Muscle layer of duodenum (tissue), 2 donors: ENCODE results near the gene WDR91.
"Not testable (repeated sequence)": the region's sequence is repeated elsewhere in the genome, so short reads cannot be mapped to it uniquely, and the experiment has no call there.

ENCODE experiments used
- H3K27ac ChIP-seq: one replicate; pipeline ENCODE4 v1.7.0; 2013; ENCODE audit warnings: mild to moderate bottlenecking, low read length
- H3K27me3 ChIP-seq: one replicate; pipeline ENCODE4 v1.7.0; 2013; ENCODE audit warnings: low read depth, mild to moderate bottlenecking, control low read depth, low read length
- H3K36me3 ChIP-seq, 2 donors: one replicate each; pipeline ENCODE4 v1.7.0; 2013; ENCODE audit warnings: low read length in 2 of 2, control low read depth in 1 of 2, mild to moderate bottlenecking in 1 of 2; ENCODE audit not compliant: insufficient read depth in 2 of 2, control insufficient read depth in 1 of 2
- H3K4me1 ChIP-seq, 2 donors: one replicate each; pipeline ENCODE4 v1.7.0; 2013; ENCODE audit warnings: low read length in 2 of 2, mild to moderate bottlenecking in 2 of 2, control low read depth in 1 of 2, moderate library complexity in 1 of 2; ENCODE audit not compliant: insufficient read depth in 2 of 2, control insufficient read depth in 1 of 2
- H3K4me3 ChIP-seq, 2 donors: one replicate each; pipeline ENCODE4 v1.7.0; 2013; ENCODE audit warnings: low read length in 2 of 2, low read depth in 1 of 2, mild to moderate bottlenecking in 1 of 2
- H3K9me3 ChIP-seq, 2 donors: one replicate each; pipeline ENCODE4 v1.7.0; 2013; ENCODE audit warnings: low read length in 2 of 2, control low read depth in 1 of 2, mild to moderate bottlenecking in 1 of 2; ENCODE audit not compliant: control insufficient read depth in 1 of 2
- donor health status: healthy.

The WDR91 gene

GRCh38 chr7:135184254-135184841 is 27.0 kb downstream of the WDR91 start:
- Histone ChIP-seq H3K9me3 (peaks cover 14 to 23% of the 10 kb centered on the region in 2 donors), H3K27me3 (no peaks in the 10 kb centered on the region), H3K36me3 (peaks cover 38 to 84% of the 10 kb centered on the region in 2 donors), H3K4me3 (no peak overlapping the region), H3K4me1 (no peaks in the 10 kb centered on the region), H3K27ac (no peak overlapping the region)

DNA sequence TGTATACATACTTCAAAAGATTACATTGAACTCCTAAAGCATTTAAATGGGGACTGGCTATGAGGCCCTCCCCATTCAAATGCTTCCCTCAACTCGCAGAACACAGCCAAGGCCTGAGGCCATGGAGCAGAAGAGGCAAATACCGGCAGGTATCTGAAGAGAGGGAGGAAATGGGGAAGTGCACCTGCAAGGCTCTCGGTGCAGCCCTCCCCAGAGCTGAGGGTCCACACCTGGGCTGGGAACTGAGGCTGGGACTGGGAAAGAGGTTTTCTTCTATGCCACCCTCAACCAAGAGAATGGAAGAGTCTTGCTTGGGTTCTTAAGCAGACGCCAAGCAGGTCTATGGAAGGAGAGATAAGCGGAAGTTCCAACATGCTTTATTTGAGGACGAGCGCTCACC is 27.8 kb downstream of the WDR91 start:
- Histone ChIP-seq H3K27me3 (no peaks in the 10 kb centered on the region), H3K4me1 (no peaks in the 10 kb centered on the region), H3K36me3 (peaks cover 29 to 76% of the 10 kb centered on the region in 2 donors), H3K27ac (no peak overlapping the region), H3K4me3 (no peak overlapping the region), H3K9me3 (peaks cover 14 to 25% of the 10 kb centered on the region in 2 donors)

- Histone ChIP-seq H3K4me3 (no peak overlapping the region), H3K27ac (no peak overlapping the region), H3K9me3 (peaks cover 14 to 25% of the 10 kb centered on the region in 2 donors), H3K4me1 (no peaks in the 10 kb centered on the region), H3K27me3 (no peaks in the 10 kb centered on the region), H3K36me3 (peaks cover 23 to 63% of the 10 kb centered on the region in 2 donors)
These were observed 29.2 kb downstream of the WDR91 start for GRCh38 chr7:135181929-135182678.

DNA sequence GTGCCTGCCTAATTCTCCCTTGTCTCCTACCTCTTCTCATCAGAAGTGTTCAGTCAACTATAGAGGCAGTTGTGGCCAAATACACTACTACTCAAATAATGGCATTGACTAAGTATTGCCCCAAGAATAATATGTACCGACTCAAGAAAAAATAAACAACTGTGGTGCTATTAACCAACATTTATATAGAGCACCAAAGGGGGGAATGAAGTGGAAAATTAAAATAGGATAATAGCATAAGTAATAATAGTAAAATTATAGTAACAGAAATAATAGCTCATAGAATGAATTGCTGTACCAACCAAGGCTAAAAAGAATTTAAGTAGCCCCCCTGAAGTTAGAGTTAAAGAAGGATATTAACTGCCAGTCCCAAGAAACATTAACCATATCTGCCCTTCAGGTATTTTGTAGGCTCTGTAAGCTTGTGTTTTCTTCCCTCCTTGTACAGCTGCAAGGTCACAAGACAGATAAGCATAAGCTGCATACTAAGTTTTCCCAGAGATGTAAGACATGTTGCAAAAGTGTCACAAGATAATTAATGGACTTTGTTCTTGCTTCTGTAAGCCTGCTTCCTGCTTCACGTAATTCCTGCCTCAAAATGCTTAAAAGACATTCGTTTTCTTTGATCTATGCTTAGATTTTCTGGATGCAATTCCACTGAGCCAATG is 29.9 kb downstream of the WDR91 start:
- Histone ChIP-seq H3K27me3 (no peaks in the 10 kb centered on the region), H3K27ac (no peak overlapping the region), H3K9me3 (peaks cover 14 to 25% of the 10 kb centered on the region in 2 donors), H3K36me3 (peaks cover 20 to 56% of the 10 kb centered on the region in 2 donors), H3K4me1 (no peaks in the 10 kb centered on the region), H3K4me3 (peak overlapping the region in 1 of 2 donors; percentile 9)

DNA sequence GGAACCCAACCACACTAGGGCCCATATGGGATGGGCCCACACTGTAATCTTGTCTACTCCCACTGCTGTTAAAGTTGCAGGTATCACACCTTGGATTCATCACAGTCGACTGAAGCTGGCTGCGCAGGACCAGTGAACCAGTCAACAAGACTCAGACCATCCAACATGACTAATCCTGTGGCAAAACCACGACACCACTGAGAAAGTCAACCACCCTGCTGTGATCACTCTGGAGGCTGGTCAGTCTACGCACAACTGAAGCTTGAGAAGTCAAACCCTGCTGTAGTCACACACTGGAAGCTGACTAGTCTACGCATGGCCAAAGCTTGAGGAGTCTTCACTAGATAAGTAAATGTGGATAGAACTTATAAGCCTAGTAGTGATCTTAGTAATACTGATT is 31.2 kb downstream of the WDR91 start:
- Histone ChIP-seq H3K4me1 (no peaks in the 10 kb centered on the region), H3K27me3 (no peaks in the 10 kb centered on the region), H3K9me3 (peaks cover 14 to 25% of the 10 kb centered on the region in 2 donors), H3K36me3 (peaks cover 10 to 44% of the 10 kb centered on the region in 2 donors), H3K4me3 (no peak overlapping the region), H3K27ac (no peak overlapping the region)

GRCh38 chr7:135179321-135179925 is 31.9 kb downstream of the WDR91 start:
- no peaks in the 10 kb centered on the region for H3K27me3 ChIP-seq
- H3K9me3 ChIP-seq = peaks cover 14 to 25% of the 10 kb centered on the region in 2 donors
- no peaks in the 10 kb centered on the region for H3K4me1 ChIP-seq
- no peak overlapping the region for H3K27ac ChIP-seq
- no peak overlapping the region for H3K4me3 ChIP-seq
- peaks cover 9 to 38% of the 10 kb centered on the region in 2 donors for H3K36me3 ChIP-seq

GRCh38 chr7:135178364-135178763 is 33.0 kb downstream of the WDR91 start:
- H3K27me3 ChIP-seq = no peaks in the 10 kb centered on the region
- H3K4me3 ChIP-seq = no peak overlapping the region
- peaks cover 3 to 27% of the 10 kb centered on the region in 2 donors for H3K36me3 ChIP-seq
- H3K9me3 ChIP-seq = peaks cover 14 to 25% of the 10 kb centered on the region in 2 donors
- H3K4me1 ChIP-seq = no peaks in the 10 kb centered on the region
- H3K27ac ChIP-seq = no peak overlapping the region

DNA sequence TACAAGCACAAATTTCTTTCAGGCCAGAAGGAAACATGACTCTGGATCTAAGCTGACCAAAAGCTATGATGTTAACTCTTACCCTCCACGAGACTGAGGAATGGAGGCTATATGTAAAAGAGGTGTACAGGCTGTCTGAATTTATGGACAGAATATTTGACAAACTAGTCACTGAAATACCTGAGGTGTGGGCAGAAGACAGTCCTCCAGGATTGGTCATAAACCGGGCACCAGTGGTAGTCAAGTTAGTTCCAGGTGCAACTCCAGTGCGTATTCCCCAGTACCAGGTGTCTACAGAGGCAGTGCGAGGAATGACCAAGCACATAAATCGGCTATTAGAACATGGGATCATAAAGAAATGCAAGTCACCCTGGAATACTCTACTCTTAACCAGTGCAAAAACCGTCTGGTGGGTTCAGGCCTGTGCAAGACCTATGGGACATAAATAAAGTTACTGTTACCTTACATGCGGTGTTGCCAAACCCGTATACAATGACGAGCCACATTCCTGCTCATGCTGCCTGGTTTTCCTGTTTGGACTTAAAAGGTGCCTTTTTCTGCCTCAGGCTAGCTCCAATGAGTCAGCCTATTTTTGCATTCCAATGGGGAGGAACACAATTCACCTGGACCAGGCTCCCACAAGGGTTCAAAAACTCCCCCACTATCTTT is 34.2 kb downstream of the WDR91 start:
- Histone ChIP-seq H3K4me1 (no peaks in the 10 kb centered on the region), H3K27me3 (no peaks in the 10 kb centered on the region), H3K27ac (no peak overlapping the region), H3K4me3 (no peak overlapping the region), H3K36me3 (peaks cover 0 to 16% of the 10 kb centered on the region in 2 donors), H3K9me3 (peaks cover 10 to 21% of the 10 kb centered on the region in 2 donors)

DNA sequence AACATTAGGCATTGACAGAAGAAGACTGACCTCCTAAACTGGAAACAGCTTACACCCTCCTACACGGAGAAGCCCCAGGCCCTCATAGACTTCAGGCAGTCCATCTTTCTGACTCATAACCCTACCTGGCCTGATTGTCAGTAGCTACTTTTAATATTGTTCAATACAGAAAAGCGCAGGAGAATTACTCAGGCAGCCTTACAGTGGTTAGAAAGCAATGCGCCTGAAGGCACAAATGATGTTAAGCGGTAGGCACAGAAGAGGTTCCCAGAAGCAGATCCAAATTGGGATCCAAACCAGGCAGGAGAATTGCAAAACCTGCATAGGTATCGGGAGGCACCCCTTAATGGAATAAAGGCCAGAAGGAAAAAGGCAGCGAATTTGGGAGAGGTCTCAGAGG is 35.4 kb downstream of the WDR91 start:
- peaks cover 0 to 4% of the 10 kb centered on the region in 2 donors for H3K4me1 ChIP-seq
- peaks cover 2 to 10% of the 10 kb centered on the region in 2 donors for H3K9me3 ChIP-seq
- peaks cover 0 to 3% of the 10 kb centered on the region in 2 donors for H3K36me3 ChIP-seq
- no peak overlapping the region for H3K27ac ChIP-seq
- no peak overlapping the region for H3K4me3 ChIP-seq
- H3K27me3 ChIP-seq = no peaks in the 10 kb centered on the region

DNA sequence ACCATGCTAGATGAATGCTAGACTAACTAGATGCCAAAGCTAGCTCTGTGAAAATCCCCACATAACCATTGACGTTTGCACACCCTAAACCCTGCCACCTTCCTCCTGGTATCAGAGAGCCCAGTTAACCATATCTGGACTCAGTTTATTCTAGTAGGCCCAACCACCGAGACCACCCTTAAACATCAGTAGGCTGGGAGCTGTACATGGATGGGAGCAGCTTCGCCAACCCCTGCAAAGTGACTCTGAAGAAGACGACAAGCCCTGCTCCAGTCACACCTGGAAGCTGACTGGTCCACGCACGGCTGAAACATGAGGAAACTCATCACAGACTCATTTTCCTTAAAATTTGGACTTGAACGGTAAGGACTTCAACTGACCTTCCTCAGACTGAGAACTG is 36.4 kb downstream of the WDR91 start:
- no peak overlapping the region for H3K4me3 ChIP-seq
- H3K36me3 ChIP-seq = no peaks in the 10 kb centered on the region
- no peaks in the 10 kb centered on the region for H3K27me3 ChIP-seq
- peaks cover 0 to 4% of the 10 kb centered on the region in 2 donors for H3K4me1 ChIP-seq
- H3K27ac ChIP-seq = no peak overlapping the region
- H3K9me3 ChIP-seq = peaks cover 0 to 7% of the 10 kb centered on the region in 2 donors

DNA sequence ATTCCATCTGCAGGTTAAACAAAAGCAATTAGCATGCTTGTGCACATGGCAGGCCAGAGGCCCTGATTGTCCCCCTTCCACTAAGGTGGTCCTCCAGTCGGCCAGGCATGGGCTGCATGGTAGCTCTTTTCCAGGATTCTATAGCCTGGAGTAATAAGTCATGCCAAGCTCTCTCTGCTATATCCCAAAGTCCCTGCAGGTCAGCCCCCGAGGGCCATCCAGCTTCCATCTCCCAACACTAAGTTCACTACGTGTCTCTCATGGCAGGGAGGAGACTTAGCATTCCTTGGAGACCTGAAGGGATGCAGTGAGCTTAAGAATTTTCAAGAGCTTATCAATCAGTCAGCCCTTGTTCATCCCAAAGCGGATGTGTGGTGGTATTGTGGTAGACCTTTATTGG is 37.4 kb downstream of the WDR91 start:
- not testable (repeated sequence) for H3K27ac ChIP-seq, H3K27me3 ChIP-seq, H3K9me3 ChIP-seq, H3K36me3 ChIP-seq, H3K4me3 ChIP-seq
- peaks cover 0 to 13% of the 10 kb centered on the region in 2 donors for H3K4me1 ChIP-seq
